ENCODE measurements around the gene CHST12.

CHST12 gene

DNA sequence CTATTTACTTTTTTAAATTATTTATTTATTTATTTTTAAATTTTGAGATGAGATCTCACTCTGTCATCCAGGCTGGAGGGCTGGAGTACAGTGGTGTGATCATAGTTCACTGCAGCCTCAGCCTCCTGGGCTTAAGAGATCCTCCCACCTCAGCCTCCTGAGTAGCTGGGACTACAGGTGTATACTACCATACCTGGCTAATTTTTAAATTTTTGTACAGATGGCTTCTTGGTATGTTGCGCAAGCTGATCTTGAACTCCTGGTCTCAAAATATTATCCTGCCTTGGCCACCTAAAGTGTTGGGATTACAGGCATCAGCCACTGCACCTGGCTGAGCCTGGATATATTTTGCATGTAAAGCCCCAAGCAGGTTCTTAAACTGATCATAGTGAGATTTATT is 7.6 kb downstream of the CHST12 start:
- H3K4me3 ChIP-seq (ENCODE audit: low read length) = no peak overlapping the region
- H3K27me3 ChIP-seq (ENCODE audit: control insufficient read depth, low read length) = peaks cover 17% of the 10 kb centered on the region
- peaks cover 16% of the 10 kb centered on the region for H3F3A ChIP-seq (ENCODE audit: control insufficient read depth, insufficient read depth)
- H3K9me2 ChIP-seq (replicated peaks; ENCODE audit: control insufficient read depth, low read length) = no peaks in the 10 kb centered on the region
- H3K36me3 ChIP-seq (ENCODE audit: control insufficient read depth, low read length) = no peaks in the 10 kb centered on the region
- H4K20me1 ChIP-seq (ENCODE audit: control insufficient read depth, insufficient read depth, low read depth, low read length) = 0 out of 2 replicates have a peak, but pooled peaks cover 2% of the 10 kb centered on the region
- no peak overlapping the region for H3K27ac ChIP-seq (ENCODE audit: low read depth, low read length)
- peaks cover 16% of the 10 kb centered on the region for H3K4me1 ChIP-seq (ENCODE audit: control insufficient read depth, low read length)
- no peak for TF ChIP-seq EZH2phosphoT487 (IDR thresholded peaks at IDR 0.05; ENCODE audit: borderline replicate concordance, low read length)
- TF ChIP-seq, protein P1, sequence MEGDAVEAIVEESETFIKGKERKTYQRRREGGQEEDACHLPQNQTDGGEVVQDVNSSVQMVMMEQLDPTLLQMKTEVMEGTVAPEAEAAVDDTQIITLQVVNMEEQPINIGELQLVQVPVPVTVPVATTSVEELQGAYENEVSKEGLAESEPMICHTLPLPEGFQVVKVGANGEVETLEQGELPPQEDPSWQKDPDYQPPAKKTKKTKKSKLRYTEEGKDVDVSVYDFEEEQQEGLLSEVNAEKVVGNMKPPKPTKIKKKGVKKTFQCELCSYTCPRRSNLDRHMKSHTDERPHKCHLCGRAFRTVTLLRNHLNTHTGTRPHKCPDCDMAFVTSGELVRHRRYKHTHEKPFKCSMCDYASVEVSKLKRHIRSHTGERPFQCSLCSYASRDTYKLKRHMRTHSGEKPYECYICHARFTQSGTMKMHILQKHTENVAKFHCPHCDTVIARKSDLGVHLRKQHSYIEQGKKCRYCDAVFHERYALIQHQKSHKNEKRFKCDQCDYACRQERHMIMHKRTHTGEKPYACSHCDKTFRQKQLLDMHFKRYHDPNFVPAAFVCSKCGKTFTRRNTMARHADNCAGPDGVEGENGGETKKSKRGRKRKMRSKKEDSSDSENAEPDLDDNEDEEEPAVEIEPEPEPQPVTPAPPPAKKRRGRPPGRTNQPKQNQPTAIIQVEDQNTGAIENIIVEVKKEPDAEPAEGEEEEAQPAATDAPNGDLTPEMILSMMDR (IDR thresholded peaks at IDR 0.05; ENCODE audit: low read depth, low read length, poor library complexity, severe bottlenecking) = no peak
- no peak overlapping the region for H3K4me2 ChIP-seq (ENCODE audit: low read length)
- H3K79me2 ChIP-seq (ENCODE audit: control insufficient read depth, low read length) = no peaks in the 10 kb centered on the region
- H3K9me3 ChIP-seq (ENCODE audit: control insufficient read depth, insufficient read depth, low read length) = no peaks in the 10 kb centered on the region

DNA sequence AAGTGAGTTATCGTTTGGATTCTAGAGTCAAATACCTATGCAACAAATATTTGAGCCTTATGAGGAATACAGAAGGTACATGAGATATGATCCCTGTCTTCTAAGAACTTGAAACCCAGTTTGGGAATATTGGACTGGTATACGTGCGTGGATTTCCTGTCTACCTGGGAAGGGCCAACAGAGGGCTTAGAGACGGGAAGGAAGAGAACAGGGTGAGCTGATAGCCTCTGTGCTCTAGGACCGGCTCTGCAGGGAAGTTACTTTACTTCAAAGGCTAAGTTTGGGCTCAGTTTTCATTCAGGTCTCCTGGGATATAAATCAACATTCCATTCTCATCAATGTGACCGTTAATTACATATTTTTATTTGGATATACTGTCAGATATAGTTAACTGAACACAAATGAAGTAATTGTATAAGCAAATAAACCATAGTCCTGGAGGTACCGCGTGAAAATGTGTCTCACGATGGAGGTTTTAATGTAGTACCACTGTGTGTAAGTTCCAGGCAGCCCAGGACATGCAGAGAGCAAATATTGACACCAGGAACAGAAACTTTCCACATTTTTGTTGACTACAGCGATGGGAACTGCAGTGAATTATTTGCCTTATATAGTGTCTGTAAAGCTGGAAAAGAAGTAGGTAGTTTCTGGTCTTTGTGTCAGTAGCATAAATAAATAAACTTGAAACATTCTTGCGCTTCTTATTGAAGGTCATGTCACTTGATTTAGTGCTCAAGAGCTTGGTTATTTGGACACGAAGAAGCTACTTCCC is 8.6 kb downstream of the CHST12 start:
- Histone ChIP-seq H3F3A (ENCODE audit: control insufficient read depth, insufficient read depth) (peaks cover 9% of the 10 kb centered on the region), H3K27ac (ENCODE audit: low read depth, low read length) (no peak overlapping the region), H3K4me1 (ENCODE audit: control insufficient read depth, low read length) (peaks cover 7% of the 10 kb centered on the region), H3K4me2 (ENCODE audit: low read length) (no peak overlapping the region), H3K9me3 (ENCODE audit: control insufficient read depth, insufficient read depth, low read length) (no peaks in the 10 kb centered on the region), H3K27me3 (ENCODE audit: control insufficient read depth, low read length) (peaks cover 17% of the 10 kb centered on the region), H3K4me3 (ENCODE audit: low read length) (no peak overlapping the region), H4K20me1 (ENCODE audit: control insufficient read depth, insufficient read depth, low read depth, low read length) (0 out of 2 replicates have a peak, but pooled peaks cover 3% of the 10 kb centered on the region), H3K36me3 (ENCODE audit: control insufficient read depth, low read length) (no peaks in the 10 kb centered on the region), H3K79me2 (ENCODE audit: control insufficient read depth, low read length) (no peaks in the 10 kb centered on the region), H3K9me2 (replicated peaks; ENCODE audit: control insufficient read depth, low read length) (no peaks in the 10 kb centered on the region)
- TF ChIP-seq EZH2phosphoT487 (IDR thresholded peaks at IDR 0.05; ENCODE audit: borderline replicate concordance, low read length) = no peak
- TF ChIP-seq, protein P1 (IDR thresholded peaks at IDR 0.05; ENCODE audit: low read depth, low read length, poor library complexity, severe bottlenecking) = no peak

DNA sequence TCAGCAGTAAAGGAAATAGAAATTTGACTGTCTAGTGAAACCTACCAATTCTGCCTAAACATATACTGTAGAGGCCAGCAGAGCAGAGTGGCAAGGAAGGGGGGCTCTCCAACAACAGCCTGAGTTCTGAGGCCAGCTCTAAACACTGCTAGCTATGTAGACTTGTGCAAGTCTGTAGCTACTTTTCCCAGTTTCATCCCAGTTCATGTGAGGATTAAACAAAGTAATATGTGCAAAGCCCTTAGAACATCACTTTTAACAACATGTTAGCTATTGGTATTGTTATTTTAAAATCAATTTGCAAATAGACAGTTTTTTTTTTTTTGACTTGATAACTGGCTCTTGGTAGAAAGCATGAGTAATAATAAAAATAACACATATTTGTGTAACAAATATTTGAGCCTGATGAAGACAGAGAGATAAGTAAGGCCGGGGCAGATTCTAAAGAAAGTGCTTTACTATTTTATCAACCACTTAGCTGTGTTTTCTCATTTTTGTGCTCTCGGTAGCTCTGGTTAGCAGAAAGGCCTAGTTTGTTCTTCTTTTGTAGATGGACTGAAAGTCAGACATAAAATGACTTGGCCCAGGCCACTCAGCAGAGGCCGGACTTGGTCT is 9.3 kb downstream of the CHST12 start:
- H3K27me3 ChIP-seq (ENCODE audit: control insufficient read depth, low read length) = peaks cover 17% of the 10 kb centered on the region
- no peaks in the 10 kb centered on the region for H3K9me3 ChIP-seq (ENCODE audit: control insufficient read depth, insufficient read depth, low read length)
- H3F3A ChIP-seq (ENCODE audit: control insufficient read depth, insufficient read depth) = peaks cover 4% of the 10 kb centered on the region; the same call in 1 of the 2 replicates
- H3K36me3 ChIP-seq (ENCODE audit: control insufficient read depth, low read length) = no peaks in the 10 kb centered on the region
- H3K27ac ChIP-seq (ENCODE audit: low read depth, low read length) = no peak overlapping the region
- 0 out of 2 replicates have a peak, but pooled peaks cover 3% of the 10 kb centered on the region for H4K20me1 ChIP-seq (ENCODE audit: control insufficient read depth, insufficient read depth, low read depth, low read length)
- no peak overlapping the region for H3K4me3 ChIP-seq (ENCODE audit: low read length)
- no peaks in the 10 kb centered on the region for H3K79me2 ChIP-seq (ENCODE audit: control insufficient read depth, low read length)
- H3K4me1 ChIP-seq (ENCODE audit: control insufficient read depth, low read length) = no peaks in the 10 kb centered on the region
- TF ChIP-seq, protein P1 (IDR thresholded peaks at IDR 0.05; ENCODE audit: low read depth, low read length, poor library complexity, severe bottlenecking) = no peak
- no peak for TF ChIP-seq EZH2phosphoT487 (IDR thresholded peaks at IDR 0.05; ENCODE audit: borderline replicate concordance, low read length)
- no peak overlapping the region for H3K4me2 ChIP-seq (ENCODE audit: low read length)
- H3K9me2 ChIP-seq (replicated peaks; ENCODE audit: control insufficient read depth, low read length) = no peaks in the 10 kb centered on the region
